HG02798 (cell line): Measurements from ENCODE around the gene VSTM2L.

Experiments
- ATAC-seq: cut with Tn5 transposase; IDR thresholded peaks from one replicate; pipeline ENCODE4 v1.9.1; 2021; ENCODE audit warnings: mild to moderate bottlenecking; ENCODE audit not compliant: unreplicated experiment, poor library complexity

The VSTM2L gene

GRCh38 chr20:37877832-37878772 is 24.8 kb upstream of the VSTM2L start:
- no peak for ATAC-seq

GRCh38 chr20:37878835-37879599 is 23.9 kb upstream of the VSTM2L start:
- no peak for ATAC-seq

- no peak for ATAC-seq
Measured at GRCh38 chr20:37879843-37880242, 23.1 kb upstream of the VSTM2L start.

- no peak for ATAC-seq
Measured at GRCh38 chr20:37880726-37881591, 22.0 kb upstream of the VSTM2L start.

DNA sequence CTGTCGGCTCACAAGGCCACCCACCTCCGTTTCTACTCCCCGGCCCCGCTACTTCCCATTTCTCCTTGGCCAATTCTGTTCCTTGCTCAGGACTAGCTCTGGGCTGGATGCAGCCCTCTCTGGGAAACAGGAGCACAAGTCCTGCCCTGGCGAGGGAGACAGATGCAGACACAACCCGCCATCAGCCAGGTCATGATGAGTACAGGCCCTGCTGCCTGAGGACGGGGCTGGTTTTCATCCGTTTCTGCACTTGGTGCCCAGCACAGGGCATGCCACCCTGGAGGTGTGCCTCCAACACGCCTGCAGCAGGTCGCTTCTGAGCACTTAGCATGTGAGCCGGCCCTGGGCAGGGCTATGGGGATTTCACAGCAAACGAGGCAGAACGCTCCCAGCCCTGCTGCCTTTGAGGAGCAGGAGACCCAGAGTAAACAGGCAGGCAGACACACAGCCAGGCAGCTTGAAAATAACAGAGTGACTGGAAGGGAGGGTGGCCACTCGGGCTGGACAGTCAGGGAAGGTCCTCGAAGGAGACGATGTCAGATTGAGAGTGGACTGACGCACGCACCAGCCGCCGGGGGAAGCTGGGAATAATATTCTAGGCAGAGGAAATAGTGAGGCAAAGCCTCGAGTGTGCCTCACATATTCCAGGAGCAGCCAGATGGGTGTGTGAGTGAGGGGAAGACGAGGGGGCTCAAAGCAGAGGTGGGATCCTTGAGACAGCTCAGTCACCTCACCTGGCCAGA is 21.2 kb upstream of the VSTM2L start:
- ATAC-seq: no peak

DNA sequence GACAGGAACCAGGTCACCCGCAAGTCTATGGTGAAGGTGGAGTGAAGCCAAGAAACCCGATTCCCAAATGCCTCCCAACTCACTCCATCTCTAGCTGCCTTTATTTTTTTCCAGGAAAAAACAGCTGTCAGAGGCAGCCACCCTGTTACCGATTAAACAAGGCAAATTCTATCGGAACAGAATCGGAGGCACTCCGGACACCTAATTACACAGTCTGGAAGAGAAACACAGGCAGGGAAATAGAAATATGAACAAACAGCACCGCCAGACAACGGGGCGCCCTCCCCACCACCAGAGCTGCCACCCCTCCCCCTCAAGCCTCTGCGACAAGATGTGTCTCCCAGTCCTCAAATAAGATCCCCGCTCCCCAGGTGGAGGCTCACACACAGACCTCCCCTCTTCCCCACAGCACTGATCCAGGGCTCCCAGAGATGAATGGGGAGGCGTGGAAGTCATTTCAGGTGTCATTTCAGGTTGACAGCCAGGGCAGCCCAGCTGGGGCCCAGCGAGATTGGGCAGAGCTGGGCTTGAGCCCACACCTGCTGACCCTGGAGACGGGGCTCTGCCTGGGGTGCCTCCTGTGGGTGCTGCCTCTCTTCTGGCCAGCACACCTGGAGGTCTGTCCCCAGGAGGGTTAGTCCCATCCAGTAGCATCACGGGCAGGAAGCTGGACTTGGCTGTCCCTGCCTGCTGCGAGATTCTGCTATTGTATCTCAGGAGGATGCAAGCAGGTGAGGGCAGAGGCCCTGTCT is 19.8 kb upstream of the VSTM2L start:
- ATAC-seq: no peak

DNA sequence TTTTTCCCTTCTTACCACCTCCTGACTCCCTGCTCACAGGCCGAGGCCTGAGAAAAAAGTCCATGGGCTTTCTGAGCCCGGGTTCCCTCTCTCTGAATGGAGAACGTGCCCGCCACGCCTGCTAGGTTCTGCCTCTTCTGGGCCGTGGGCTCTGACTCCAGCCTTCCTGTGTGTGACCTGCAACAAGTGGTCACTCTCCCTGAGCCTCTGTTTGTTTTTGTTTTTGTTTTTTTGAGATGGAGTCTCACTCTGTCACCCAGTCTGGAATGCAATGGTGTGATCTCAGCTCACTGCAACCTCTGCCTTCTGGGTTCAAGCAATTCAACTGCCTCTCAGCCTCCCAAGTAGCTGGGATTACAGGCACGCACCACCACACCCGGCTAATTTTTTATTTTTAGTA is 17.9 kb upstream of the VSTM2L start:
- no peak for ATAC-seq

DNA sequence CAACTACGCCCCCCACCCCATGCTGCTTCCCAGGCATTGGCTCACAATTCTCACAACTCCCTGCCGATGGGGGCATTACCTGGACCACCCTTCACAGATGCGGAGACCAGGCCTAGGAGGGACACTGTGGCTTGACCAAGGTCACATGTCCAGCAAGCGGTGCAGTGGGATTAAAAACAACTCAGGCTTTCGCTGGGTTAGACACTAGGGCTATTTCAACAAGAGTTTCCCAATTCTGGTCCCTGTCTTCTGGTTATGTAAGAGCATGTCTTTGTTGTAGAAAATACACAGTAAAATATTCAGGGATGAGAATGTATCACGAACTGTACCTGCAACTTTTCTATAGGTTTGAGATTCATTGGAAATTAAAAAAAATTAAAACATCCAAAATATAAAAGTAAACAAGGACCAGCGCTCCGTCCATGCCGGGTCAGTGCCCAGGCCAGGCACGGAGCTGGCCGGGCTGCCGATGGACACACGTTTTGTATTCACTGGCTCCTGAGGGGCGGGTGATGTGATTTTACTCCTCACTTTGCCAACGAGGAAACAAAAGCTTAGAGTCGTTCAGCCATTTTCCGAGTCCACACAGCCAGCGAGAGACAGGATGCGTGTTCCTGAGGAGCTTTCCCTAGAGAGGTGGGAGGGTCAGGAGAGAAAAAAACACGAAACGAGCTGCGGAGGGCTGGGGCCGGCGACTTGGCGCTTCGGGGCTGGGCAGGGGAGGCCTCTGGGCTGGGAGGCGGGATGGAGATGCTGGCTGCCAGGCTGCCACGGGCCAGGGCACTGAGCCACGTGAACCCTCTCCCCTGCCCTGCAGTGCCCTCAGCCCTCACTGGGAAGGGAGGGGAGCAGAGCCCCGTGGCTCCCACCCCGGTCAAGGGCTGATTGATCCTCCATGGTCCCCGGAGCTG is 17.1 kb upstream of the VSTM2L start:
- ATAC-seq: no peak

DNA sequence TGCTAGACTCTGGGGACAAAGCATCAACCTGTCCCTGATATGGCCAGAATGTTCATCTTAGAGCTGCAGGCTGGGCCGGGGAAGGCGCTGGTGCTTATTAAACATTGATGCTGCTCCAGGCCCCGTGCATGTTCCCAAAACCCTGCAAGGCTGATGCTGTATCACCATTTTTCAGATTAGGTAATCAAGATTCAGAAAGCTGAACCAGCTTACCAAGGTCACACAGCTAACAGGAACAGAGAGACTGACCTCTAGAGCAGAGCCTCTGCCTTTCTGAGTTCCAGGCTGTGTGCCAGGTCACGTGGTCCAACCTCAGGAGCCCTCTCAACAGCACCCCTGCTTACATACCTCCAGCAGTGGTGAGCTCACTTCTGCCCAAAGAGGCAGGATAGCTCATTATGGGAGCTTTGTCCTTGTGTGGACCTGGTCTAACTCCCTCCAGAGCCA is 16.1 kb upstream of the VSTM2L start:
- ATAC-seq: no peak

DNA sequence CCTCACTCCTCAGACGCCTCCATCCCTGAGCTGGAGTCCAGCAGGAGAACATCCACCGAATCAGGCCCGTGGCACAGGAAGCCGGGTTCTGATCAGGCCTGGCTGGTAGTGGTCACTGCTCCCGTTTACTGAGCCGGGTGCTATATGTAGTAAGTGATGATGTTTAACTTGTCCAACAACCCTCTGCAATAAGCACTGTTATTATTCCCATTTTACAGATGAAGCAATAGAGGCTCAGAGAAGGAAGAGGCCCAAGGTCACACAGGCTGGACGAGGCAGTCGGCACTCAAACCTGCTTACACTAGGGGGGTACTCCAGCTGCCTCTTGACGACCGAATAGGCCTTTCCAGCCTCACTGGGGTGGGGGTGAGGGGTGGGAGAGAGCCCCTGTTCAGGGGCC is 14.3 kb upstream of the VSTM2L start:
- ATAC-seq: no peak

DNA sequence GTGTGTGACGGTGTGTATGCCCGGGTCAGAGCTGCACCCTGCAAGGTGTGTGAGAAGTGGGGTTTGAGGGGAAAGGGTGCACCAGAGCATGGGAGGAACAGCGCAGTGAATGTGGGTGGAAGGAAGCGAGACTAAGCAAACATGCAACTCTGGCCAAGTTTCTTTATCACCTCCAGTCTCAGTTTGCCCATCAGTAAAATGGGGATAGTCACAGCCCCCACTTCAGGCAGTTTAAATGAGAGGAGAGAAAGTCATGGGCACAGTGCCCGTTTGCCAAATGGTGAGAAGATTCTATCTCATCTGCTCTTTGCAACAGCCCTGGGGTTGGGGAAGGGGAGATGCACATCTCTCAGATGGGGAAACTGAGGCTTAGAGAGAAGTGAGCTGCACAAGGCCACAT is 12.8 kb upstream of the VSTM2L start:
- no peak for ATAC-seq

DNA sequence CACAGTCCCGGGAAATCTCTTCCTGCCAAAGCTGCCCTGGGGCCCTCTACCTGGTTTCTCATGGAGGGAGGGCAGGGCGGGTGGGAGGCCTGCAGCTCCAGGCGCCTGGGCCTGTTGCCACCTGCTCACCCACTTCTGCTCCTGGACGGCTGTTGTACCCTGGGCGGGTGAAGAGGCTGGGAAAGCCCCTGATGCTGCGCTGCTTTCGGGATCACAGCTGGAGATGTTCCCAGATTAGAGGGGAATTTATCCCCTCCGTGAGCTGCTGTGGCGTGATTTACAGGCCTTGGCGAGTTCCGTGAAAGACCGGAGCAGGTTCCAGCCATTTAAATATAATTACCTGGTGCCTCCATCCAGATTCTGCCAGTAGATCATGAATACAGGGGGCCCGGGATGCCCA is 12.3 kb upstream of the VSTM2L start:
- no peak for ATAC-seq

DNA sequence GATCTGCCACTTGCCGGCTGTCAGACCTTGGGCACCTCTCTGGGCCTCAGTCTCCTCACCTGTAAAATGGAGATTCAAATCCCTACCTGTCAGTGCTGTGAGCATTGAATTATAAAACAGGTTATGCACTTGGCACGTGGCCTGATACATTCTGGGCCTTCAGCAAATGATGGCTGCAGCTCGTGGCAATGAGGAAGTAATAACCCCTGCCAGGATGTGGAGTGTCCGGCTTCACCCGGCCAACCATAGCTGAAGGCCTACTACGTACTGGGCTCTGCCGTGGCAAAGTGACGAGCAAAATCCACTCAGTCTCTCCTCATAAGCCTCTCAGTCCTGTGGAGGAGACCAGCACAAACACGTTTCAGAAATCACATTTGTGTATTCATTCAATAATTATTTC is 10.9 kb upstream of the VSTM2L start:
- ATAC-seq: no peak

DNA sequence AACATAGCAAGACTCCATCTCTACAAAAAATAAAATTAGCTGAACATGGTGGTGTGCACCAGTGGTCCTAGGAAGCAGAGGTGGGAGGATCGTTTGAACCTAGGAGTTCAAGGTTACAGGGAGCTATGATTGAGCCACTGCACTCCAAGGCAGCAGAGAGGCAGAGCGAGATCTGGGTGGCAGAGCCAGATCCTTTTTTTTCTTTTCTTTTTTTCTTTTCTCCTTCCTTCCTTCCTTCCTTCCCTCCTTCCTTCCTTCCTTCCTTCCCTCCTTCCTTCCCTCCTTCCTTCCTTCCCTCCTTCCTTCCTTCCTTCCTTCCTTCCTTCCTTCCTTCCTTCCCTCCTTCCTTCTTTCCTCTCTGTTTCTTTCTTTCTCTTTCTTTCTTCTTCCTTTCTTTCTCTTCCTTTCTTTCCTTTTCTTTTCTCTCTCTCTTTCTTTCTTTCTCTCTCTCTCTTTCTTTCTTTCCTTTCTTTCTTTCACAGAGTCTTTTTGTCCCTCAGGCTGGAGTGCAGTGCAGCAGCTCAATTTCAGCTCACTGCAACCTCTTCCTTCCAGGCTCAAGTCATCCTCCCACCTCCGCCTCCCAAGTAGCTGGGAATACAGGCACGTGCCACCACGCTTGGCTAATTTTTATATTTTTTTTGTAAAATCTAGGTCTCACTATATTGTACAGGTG is 9.2 kb upstream of the VSTM2L start:
- no peak for ATAC-seq

DNA sequence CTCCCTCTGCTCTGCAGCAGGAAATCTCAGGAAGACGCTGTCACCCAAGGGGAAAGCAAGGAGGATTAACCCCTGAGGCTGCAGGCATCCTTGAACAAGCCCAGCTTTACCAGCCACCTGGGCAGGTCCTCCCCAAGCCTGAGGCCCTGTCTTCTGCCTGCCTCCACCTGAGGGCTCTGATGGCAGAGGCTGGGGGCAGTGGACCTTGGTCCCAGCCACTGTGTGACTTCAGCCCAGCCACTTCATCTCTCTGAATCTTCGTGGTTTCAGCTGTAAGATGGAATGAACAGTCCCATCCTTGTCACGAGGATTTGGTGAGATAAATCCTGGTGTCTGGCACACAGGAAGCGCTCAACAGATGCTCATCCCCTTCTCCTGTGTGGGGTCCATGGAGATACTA is 8.5 kb upstream of the VSTM2L start:
- ATAC-seq: no peak

DNA sequence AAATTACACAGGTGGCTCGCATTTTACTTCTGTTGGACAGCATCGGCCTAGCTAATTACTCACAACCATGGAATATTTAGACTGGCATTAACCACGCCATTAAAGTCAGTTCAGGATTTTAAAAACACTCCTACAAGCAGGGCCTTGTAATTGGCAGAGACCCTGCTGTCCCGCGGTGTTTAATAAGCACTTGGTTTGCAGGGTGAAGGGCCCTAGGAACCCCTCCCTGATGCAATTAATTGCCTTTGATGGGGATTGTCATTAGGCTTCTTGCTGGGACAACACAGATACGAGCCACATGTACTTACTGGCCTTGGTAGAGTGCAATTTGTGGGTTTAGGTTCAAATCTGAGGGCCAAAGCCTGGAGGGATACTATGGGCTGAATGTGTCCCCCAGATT is 7.8 kb upstream of the VSTM2L start:
- ATAC-seq: no peak

DNA sequence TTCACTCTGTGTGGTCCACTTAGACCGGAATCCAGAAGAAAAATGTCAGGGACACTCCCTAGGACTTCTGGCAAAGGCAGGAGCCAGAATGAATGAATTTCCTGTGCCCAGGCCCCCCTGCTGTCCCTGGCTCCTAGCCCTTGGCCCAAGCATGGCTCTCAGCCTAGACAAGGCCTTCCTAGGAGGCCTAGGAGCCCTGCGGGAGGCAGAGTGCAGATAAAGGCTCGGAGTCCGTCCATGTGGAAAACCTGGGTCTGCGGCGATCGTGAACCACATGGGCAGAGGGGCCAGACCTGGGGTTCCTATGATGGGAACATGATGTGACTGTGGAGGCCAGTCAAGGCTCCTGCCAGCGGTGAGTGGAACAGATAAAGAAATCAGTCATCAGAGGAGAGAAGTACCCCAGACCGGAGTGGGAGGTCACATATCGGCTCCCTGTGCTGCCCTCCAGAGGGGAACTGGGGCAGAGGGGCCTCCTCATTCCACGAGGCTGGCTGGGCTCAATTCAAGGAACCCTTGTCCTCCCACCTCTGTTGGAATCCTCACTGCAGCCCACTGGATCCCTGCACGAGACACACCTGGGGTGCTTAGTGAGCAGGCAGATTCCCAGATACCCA is 5.9 kb upstream of the VSTM2L start:
- ATAC-seq: no peak
